Keratinocyte (primary cell): ENCODE measurements around the gene ASB8.

Experiments
- CTCF ChIP-seq, 3 experiments: IDR thresholded peaks in 1 of 3; conservative IDR thresholded peaks in 1 of 3; optimal IDR thresholded peaks in 1 of 3; 2 replicates in 2 of 3; 3 replicates in 1 of 3; pipeline versions ENCODE3 to v1.5.1; 2011; ENCODE audit warnings: low read length in 3 of 3, mild to moderate bottlenecking in 3 of 3, moderate library complexity in 2 of 3, control low read depth in 1 of 3, inconsistent platforms in 1 of 3; ENCODE audit not compliant: insufficient read depth in 2 of 3; ENCODE audit errors: extremely low read depth in 1 of 3
- EZH2 ChIP-seq: IDR thresholded peaks from one replicate; pipeline ENCODE4 v1.6.1; 2012; ENCODE audit warnings: inconsistent platforms, mild to moderate bottlenecking, low read length, moderate library complexity

- no peak for TF ChIP-seq CTCF (optimal IDR thresholded peaks at IDR 0.05 in 1 of 3, IDR thresholded peaks at IDR 0.05 in 1 of 3, conservative IDR thresholded peaks at IDR 0.05 in 1 of 3; ENCODE audit: extremely low read depth in 1 of 3, insufficient read depth in 2 of 3, low read length in 3 of 3)
- no peak for TF ChIP-seq EZH2
Observed at GRCh38 chr12:48169011-48169410, 11.7 kb upstream of the ASB8 start.
